Choroid plexus epithelial cell (primary cell): ENCODE measurements around the gene CNTN6.

Experiments
- DNase-seq: peaks from one replicate; pipeline ENCODE4 v3.0.0-alpha.2; 2010; ENCODE audit warnings: low read depth
- H3K4me3 ChIP-seq: 2 replicates; pipeline ENCODE4 v1.5.1; 2011; ENCODE audit warnings: low read depth, mild to moderate bottlenecking, control low read depth, low read length, moderate library complexity
- TF ChIP-seq, protein P1 (sequence below): conservative IDR thresholded peaks from 2 replicates; pipeline ENCODE4 v1.5.1; 2011; ENCODE audit warnings: low read depth, mild to moderate bottlenecking, control low read depth, inconsistent platforms, low read length, moderate library complexity

CNTN6 gene

GRCh38 chr3:1079662-1080061, 13.2 kb upstream of the CNTN6 start:
- H3K4me3 ChIP-seq: no peak overlapping the region
- TF ChIP-seq, protein P1, sequence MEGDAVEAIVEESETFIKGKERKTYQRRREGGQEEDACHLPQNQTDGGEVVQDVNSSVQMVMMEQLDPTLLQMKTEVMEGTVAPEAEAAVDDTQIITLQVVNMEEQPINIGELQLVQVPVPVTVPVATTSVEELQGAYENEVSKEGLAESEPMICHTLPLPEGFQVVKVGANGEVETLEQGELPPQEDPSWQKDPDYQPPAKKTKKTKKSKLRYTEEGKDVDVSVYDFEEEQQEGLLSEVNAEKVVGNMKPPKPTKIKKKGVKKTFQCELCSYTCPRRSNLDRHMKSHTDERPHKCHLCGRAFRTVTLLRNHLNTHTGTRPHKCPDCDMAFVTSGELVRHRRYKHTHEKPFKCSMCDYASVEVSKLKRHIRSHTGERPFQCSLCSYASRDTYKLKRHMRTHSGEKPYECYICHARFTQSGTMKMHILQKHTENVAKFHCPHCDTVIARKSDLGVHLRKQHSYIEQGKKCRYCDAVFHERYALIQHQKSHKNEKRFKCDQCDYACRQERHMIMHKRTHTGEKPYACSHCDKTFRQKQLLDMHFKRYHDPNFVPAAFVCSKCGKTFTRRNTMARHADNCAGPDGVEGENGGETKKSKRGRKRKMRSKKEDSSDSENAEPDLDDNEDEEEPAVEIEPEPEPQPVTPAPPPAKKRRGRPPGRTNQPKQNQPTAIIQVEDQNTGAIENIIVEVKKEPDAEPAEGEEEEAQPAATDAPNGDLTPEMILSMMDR: no peak

GRCh38 chr3:1082108-1082507, 10.7 kb upstream of the CNTN6 start:
- TF ChIP-seq, protein P1: peak; percentile 77
- peak; percentile 71 for DNase-seq

More at GRCh38 chr3:1079662-1080061, 13.2 kb upstream of the CNTN6 start:
- DNase-seq: no peak

GRCh38 chr3:1087066-1087560, 5.7 kb upstream of the CNTN6 start:
- peak; percentile 86 for DNase-seq
- no peak overlapping the region for H3K4me3 ChIP-seq
- TF ChIP-seq, protein P1: peak; percentile 24

More at GRCh38 chr3:1082108-1082507, 10.7 kb upstream of the CNTN6 start:
- H3K4me3 ChIP-seq: no peak overlapping the region

- no peak overlapping the region for H3K4me3 ChIP-seq
- TF ChIP-seq, protein P1: no peak
- DNase-seq: no peak
Observed at GRCh38 chr3:1088503-1088902, 4.3 kb upstream of the CNTN6 start.

DNA sequence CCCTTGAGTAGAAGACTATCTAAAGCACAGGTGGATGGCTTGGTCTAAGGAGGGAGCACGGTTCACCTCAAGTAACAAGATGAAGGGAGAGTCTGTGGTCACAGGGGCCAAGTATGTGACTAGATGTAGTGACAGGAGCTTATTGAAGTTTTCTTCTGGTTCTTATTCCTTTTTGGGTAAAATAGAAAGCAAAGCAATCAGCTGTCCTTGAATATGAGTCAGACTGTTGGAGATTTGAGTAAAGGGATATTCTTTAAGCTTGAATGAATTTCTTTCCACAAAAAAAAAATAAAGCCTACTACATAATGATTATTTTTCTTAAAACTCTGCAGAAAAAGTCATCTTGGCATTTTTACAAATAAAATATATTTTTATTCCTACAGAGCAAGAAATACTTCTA, 1.5 kb upstream of the CNTN6 start:
- peak; percentile 2 for DNase-seq
- no peak overlapping the region for H3K4me3 ChIP-seq
- TF ChIP-seq, protein P1: no peak

DNA sequence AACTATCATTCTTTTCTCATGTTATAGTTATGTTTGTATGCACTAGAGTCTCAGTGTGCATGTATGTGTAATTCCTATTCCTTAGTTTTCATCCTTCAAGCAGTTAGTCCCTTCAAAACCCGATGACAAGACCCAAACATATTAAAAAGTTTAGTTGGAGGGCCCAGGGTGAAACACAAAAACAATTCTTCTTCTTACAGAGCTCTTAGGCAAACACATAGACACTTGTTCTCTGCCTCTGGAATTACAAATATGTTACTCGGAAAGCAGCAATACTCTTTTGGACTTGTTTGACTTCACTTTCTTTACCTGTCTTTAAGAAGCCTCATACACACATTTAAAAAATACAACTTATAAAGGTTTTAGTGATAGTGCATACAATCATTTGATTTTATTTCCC, 763 bp upstream of the CNTN6 start:
- no peak for DNase-seq
- no peak overlapping the region for H3K4me3 ChIP-seq
- TF ChIP-seq, protein P1: no peak

DNA sequence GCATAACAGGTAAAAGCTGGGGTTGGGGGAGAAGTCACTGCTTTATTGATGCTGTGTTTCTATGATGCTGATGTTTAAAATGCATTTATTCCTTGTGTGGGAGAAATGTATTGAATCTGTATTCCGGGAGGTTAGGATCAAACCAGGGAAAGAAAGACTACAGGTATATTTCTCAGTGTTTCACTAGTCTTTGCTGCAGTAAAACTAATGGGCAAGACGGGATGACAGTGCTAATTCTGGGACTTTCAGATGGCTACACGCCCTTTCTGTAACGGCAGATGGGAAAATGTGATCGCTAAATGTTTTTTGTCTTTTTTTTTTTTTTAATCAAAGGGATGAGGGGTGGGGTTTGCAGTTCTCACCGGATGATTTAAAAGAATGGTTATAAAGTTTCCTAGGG, 393 bp downstream of the CNTN6 start:
- no peak overlapping the region for H3K4me3 ChIP-seq
- TF ChIP-seq, protein P1: no peak
- DNase-seq: no peak
